CD4-positive, alpha-beta T cell (primary cell): Measurements from ENCODE around the gene TLK1. TPM values are rescaled to one million over a fixed set of nuclear protein-coding genes. Genes with fewer than 3 reads are reported as not detected.

Experiments used
- ATAC-seq: fragments of 200-7000 bp; cut with Tn5 transposase; one replicate; pipeline ENCODE4 v1.10.0; 2022; ENCODE audit warnings: mild to moderate bottlenecking; ENCODE audit not compliant: poor library complexity
- CTCF ChIA-PET: fragments of 350-600 bp; sonication (Branson Sonifier 250); formaldehyde crosslinking; loops from one replicate; lab custom pipeline; 2021; ENCODE audit warnings: antibody characterized with exemption, inconsistent platforms; lab: Charles Lee
- POLR2A ChIA-PET: fragments of 350-600 bp; sonication (Branson Sonifier 250); formaldehyde crosslinking; loops from one replicate; lab custom pipeline; 2021; ENCODE audit warnings: antibody characterized with exemption, inconsistent platforms; lab: Charles Lee
- DNase-seq, 14 experiments: peaks; one replicate each; pipeline ENCODE4 v3.0.0-alpha.2; 2013 to 2020; ENCODE audit warnings: mixed read lengths in 2 of 14
- H3K27ac ChIP-seq, 2 donors: one replicate each; pipeline versions ENCODE4 v1.5.1 to v1.7.0; 2013; ENCODE audit warnings: low read length in 2 of 2, low read depth in 1 of 2, mild to moderate bottlenecking in 1 of 2
- H3K27me3 ChIP-seq, 2 experiments: 1 replicate in 1 of 2; 2 replicates in 1 of 2; pipeline versions ENCODE4 v1.6.1 to v1.7.0; 2013; ENCODE audit warnings: low read length in 2 of 2, control low read depth in 1 of 2, mild to moderate bottlenecking in 1 of 2, moderate library complexity in 1 of 2; ENCODE audit not compliant: insufficient read depth in 2 of 2, control insufficient read depth in 1 of 2
- H3K36me3 ChIP-seq: one replicate; pipeline ENCODE4 v1.6.1; 2013; ENCODE audit warnings: low read length, control low read depth; ENCODE audit not compliant: insufficient read depth
- H3K4me1 ChIP-seq: one replicate; pipeline ENCODE4 v1.6.1; 2013; ENCODE audit warnings: low read length, control low read depth; ENCODE audit not compliant: insufficient read depth
- H3K4me3 ChIP-seq: one replicate; pipeline ENCODE4 v1.5.1; 2013; ENCODE audit warnings: mild to moderate bottlenecking, low read length, moderate library complexity
- H3K9me3 ChIP-seq, 2 experiments: 1 replicate in 1 of 2; 2 replicates in 1 of 2; pipeline versions ENCODE4 v1.6.1 to v1.7.0; 2013; ENCODE audit warnings: low read length in 2 of 2, mild to moderate bottlenecking in 2 of 2, control low read depth in 1 of 2, moderate library complexity in 1 of 2; ENCODE audit not compliant: control insufficient read depth in 1 of 2, insufficient read depth in 1 of 2
- H3K27ac Mint-ChIP-seq: one replicate; pipeline ENCODE4 v1.8.0; 2020; ENCODE audit warnings: mixed read lengths
- H3K27me3 Mint-ChIP-seq: one replicate; pipeline ENCODE4 v1.8.0; 2021; ENCODE audit warnings: mixed read lengths
- H3K36me3 Mint-ChIP-seq: one replicate; pipeline ENCODE4 v1.8.0; 2021; ENCODE audit warnings: low read depth, mixed read lengths
- H3K4me1 Mint-ChIP-seq: one replicate; pipeline ENCODE4 v1.8.0; 2021; ENCODE audit warnings: low read depth, mixed read lengths
- H3K4me3 Mint-ChIP-seq: one replicate; pipeline ENCODE4 v1.8.0; 2020; ENCODE audit warnings: mild to moderate bottlenecking, mixed read lengths
- H3K9me3 Mint-ChIP-seq: one replicate; pipeline ENCODE4 v1.8.0; 2020; ENCODE audit warnings: mixed read lengths
- CTCF ChIP-seq: fragments of 200-600 bp; IDR thresholded peaks from one replicate; pipeline ENCODE4 v1.8.0; 2022; ENCODE audit warnings: antibody characterized with exemption, mild to moderate bottlenecking
- intact Hi-C, 2 experiments: fragments of 100-400 bp; cut with DNase I in 1 of 2; cut with micrococcal nuclease in 1 of 2; formaldehyde crosslinking; loops; one replicate each; pipeline versions ENCODE4 v1.15.1 to v1.9.0; 2023 to 2025; cut with DNase I, micrococcal nuclease
- total RNA-seq, 174 experiments: library from RNA in 2 of 174; stranded (reverse) in 2 of 174; gene quantifications; one replicate each; pipeline ENCODE4 v1.2.3 and lab custom pipeline; 2021 to 2026

Gene TLK1
- total RNA-seq, 2 experiments from 2014 or later = 135 to 138 TPM

GRCh38 chr2:171208657-171209056 is 48.0 kb upstream of the TLK1 start:
- Histone ChIP-seq H3K36me3 (no peaks in the 10 kb centered on the region), H3K9me3 (no peaks in the 10 kb centered on the region), H3K4me3 (no peak overlapping the region), H3K27ac (no peak overlapping the region), H3K4me1 (peaks cover 18% of the 10 kb centered on the region), H3K27me3 (no peaks in the 10 kb centered on the region)
- H3K4me1 Mint-ChIP-seq = peaks cover 25% of the 10 kb centered on the region
- intact Hi-C loops = loop anchor here in 1 of 2 experiments (5.0 kb wide), 1 partner anchor 46 kb away; the partner anchor contains the start of gene TLK1
- no peak for ATAC-seq
- no peaks in the 10 kb centered on the region for H3K27me3 Mint-ChIP-seq
- no peaks in the 10 kb centered on the region for H3K36me3 Mint-ChIP-seq
- ChIA-PET POLR2A (no interaction called here), CTCF (no interaction called here)
- no peak for TF ChIP-seq CTCF
- no peak overlapping the region for H3K27ac Mint-ChIP-seq
- H3K4me3 Mint-ChIP-seq = no peak overlapping the region
- no peaks in the 10 kb centered on the region for H3K9me3 Mint-ChIP-seq
- DNase-seq = no peak

- H3K4me1 Mint-ChIP-seq = peaks cover 18% of the 10 kb centered on the region
- no peaks in the 10 kb centered on the region for H3K9me3 Mint-ChIP-seq
- no peaks in the 10 kb centered on the region for H3K36me3 Mint-ChIP-seq
- no peaks in the 10 kb centered on the region for H3K27me3 Mint-ChIP-seq
- TF ChIP-seq CTCF = no peak
- Histone ChIP-seq H3K36me3 (no peaks in the 10 kb centered on the region), H3K9me3 (no peaks in the 10 kb centered on the region), H3K4me3 (no peak overlapping the region), H3K27me3 (no peaks in the 10 kb centered on the region), H3K27ac (no peak overlapping the region), H3K4me1 (peaks cover 13% of the 10 kb centered on the region)
- ChIA-PET CTCF (no interaction called here), POLR2A (no interaction called here)
- DNase-seq (no peak), ATAC-seq (no peak)
- H3K4me3 Mint-ChIP-seq = no peak overlapping the region
- H3K27ac Mint-ChIP-seq = no peak overlapping the region
- intact Hi-C loops = loop anchor here in 1 of 2 experiments (5.0 kb wide), 1 partner anchor 44 kb away; the partner anchor contains the start of gene TLK1
Observed at GRCh38 chr2:171206422-171207115, 45.9 kb upstream of the TLK1 start.

GRCh38 chr2:171205551-171205950 is 44.9 kb upstream of the TLK1 start:
- no peak overlapping the region for H3K4me3 Mint-ChIP-seq
- no peaks in the 10 kb centered on the region for H3K27me3 Mint-ChIP-seq
- no peak for TF ChIP-seq CTCF
- no peak overlapping the region for H3K27ac Mint-ChIP-seq
- intact Hi-C loops = loop anchor here in 1 of 2 experiments (5.0 kb wide), 1 partner anchor 43 kb away; the partner anchor contains the start of gene TLK1
- Histone ChIP-seq H3K36me3 (no peaks in the 10 kb centered on the region), H3K27ac (no peak overlapping the region), H3K4me1 (peaks cover 5% of the 10 kb centered on the region), H3K27me3 (no peaks in the 10 kb centered on the region), H3K4me3 (no peak overlapping the region), H3K9me3 (no peaks in the 10 kb centered on the region)
- DNase-seq (no peak), ATAC-seq (no peak)
- H3K9me3 Mint-ChIP-seq = no peaks in the 10 kb centered on the region
- CTCF ChIA-PET = no interaction called here
- H3K36me3 Mint-ChIP-seq = no peaks in the 10 kb centered on the region
- peaks cover 8% of the 10 kb centered on the region for H3K4me1 Mint-ChIP-seq
- POLR2A ChIA-PET = no interaction called here
